A549 (cell line): ENCODE measurements around the gene NKD1. TPM values are rescaled to one million over a fixed set of nuclear protein-coding genes. Genes with fewer than 3 reads are reported as not detected.

Experiments
- ATAC-seq, 2 experiments: fragments of 200-7000 bp in 1 of 2; fragments of >200 bp in 1 of 2; cut with Nextera tagmentation in 1 of 2; cut with Tn5 transposase in 1 of 2; 3 replicates each; pipeline versions ENCODE4 v1.8.0 to v1.9.1; 2018 to 2020; ENCODE audit warnings: mild to moderate bottlenecking in 1 of 2, moderate library complexity in 1 of 2
- CTCF ChIA-PET: fragments of 300-600 bp; sonication (Branson Sonifier 250); formaldehyde crosslinking; extraction: SDS; loops from one replicate; lab custom pipeline; 2021; ENCODE audit warnings: antibody characterized with exemption, inconsistent platforms; lab: Yijun Ruan, JAX
- POLR2A ChIA-PET: fragments of 350-600 bp; formaldehyde crosslinking; extraction: SDS; loops from one replicate; lab custom pipeline; 2021; ENCODE audit warnings: antibody characterized with exemption, inconsistent platforms; lab: Yijun Ruan, JAX
- DNase-seq, 2 experiments: peaks; one replicate each; pipeline versions ENCODE4 v3.0.0 to v3.0.0-alpha.2; 2011 to 2016; ENCODE audit warnings: low read depth in 1 of 2, low spot score in 1 of 2
- FAIRE-seq: peaks from 2 replicates; lab custom pipeline; 2011; peaks lifted over from hg19 to GRCh38; lab: Jason Lieb, UNC
- H3K27ac ChIP-seq, 2 experiments: fragments of >200 bp; sonication (Bioruptor Twin); formaldehyde crosslinking; 3 replicates each; pipeline ENCODE4 v1.5.1; 2016 to 2017
- H3K4me1 ChIP-seq: fragments of >200 bp; sonication (Bioruptor Twin); formaldehyde crosslinking; 3 replicates; pipeline ENCODE4 v1.6.1; 2016
- H3K4me2 ChIP-seq: fragments of >200 bp; sonication (Bioruptor Twin); formaldehyde crosslinking; 3 replicates; pipeline ENCODE4 v1.6.1; 2016
- H3K4me3 ChIP-seq: fragments of >200 bp; sonication (Bioruptor Twin); formaldehyde crosslinking; 3 replicates; pipeline ENCODE4 v1.5.1; 2016
- H3K9me3 ChIP-seq: fragments of >200 bp; sonication (Bioruptor Twin); formaldehyde crosslinking; 3 replicates; pipeline ENCODE4 v1.6.1; 2016
- CBX2 ChIP-seq: fragments of 200-600 bp; sonication (generic); IDR thresholded peaks from 2 replicates; pipeline ENCODE4 v1.6.1; 2016; ENCODE audit warnings: low read depth, mild to moderate bottlenecking, borderline replicate concordance
- CHD2 ChIP-seq: fragments of 150-350 bp; IDR thresholded peaks from 2 replicates; pipeline ENCODE4 v1.6.1; 2014; ENCODE audit warnings: low read length; ENCODE audit not compliant: partially characterized antibody
- CHD4 ChIP-seq: fragments of 200-600 bp; sonication (generic); IDR thresholded peaks from 2 replicates; pipeline ENCODE4 v1.6.1; 2016; ENCODE audit warnings: antibody characterized with exemption, mild to moderate bottlenecking, borderline replicate concordance
- EHMT2 ChIP-seq: fragments of 200-600 bp; sonication (generic); IDR thresholded peaks from 2 replicates; pipeline ENCODE4 v1.6.1; 2016; ENCODE audit warnings: antibody characterized with exemption, low read depth, mild to moderate bottlenecking, moderate library complexity
- ESRRA ChIP-seq: fragments of 150-350 bp; IDR thresholded peaks from 2 replicates; pipeline ENCODE4 v1.6.1; 2014; ENCODE audit warnings: mild to moderate bottlenecking, low read length, borderline replicate concordance
- FOSL2 ChIP-seq, 2 experiments: fragments of 450-650 bp in 1 of 2; fragments of >200 bp in 1 of 2; sonication (Bioruptor Twin) in 1 of 2; formaldehyde crosslinking; IDR thresholded peaks; 2 replicates each; pipeline versions ENCODE4 v1.5.0 to v1.6.1; 2016 to 2020; ENCODE audit warnings: mild to moderate bottlenecking in 1 of 2, moderate library complexity in 1 of 2
- FOXS1 ChIP-seq: fragments of 250-450 bp; sonication (Bioruptor Pico); IDR thresholded peaks from 2 replicates; pipeline ENCODE4 v1.5.0; 2020; ENCODE audit warnings: mild to moderate bottlenecking, moderate library complexity
- GATA3 ChIP-seq: IDR thresholded peaks from 2 replicates; pipeline ENCODE4 v1.6.1; 2012; ENCODE audit warnings: borderline replicate concordance
- HOXB5 ChIP-seq: fragments of 250-450 bp; sonication (Bioruptor Pico); IDR thresholded peaks from 2 replicates; pipeline ENCODE4 v1.5.0; 2020; ENCODE audit warnings: mild to moderate bottlenecking, moderate library complexity
- KDM1A ChIP-seq: fragments of 200-600 bp; sonication (generic); IDR thresholded peaks from 2 replicates; pipeline ENCODE4 v1.6.1; 2016; ENCODE audit warnings: low read depth, mild to moderate bottlenecking
- MAFK ChIP-seq: fragments of 450-650 bp; IDR thresholded peaks from 2 replicates; pipeline ENCODE4 v1.6.1; 2014; ENCODE audit not compliant: partially characterized antibody
- NR3C1 ChIP-seq: fragments of >200 bp; sonication (Bioruptor Twin); formaldehyde crosslinking; IDR thresholded peaks from 3 replicates; pipeline ENCODE4 v1.6.1; 2017
- RCOR1 ChIP-seq: fragments of 150-350 bp; IDR thresholded peaks from 2 replicates; pipeline ENCODE4 v1.6.1; 2014; ENCODE audit warnings: antibody characterized with exemption, low read length, low read depth
- RFX5 ChIP-seq: fragments of 450-650 bp; IDR thresholded peaks from 2 replicates; pipeline ENCODE4 v1.7.1; 2014; ENCODE audit warnings: antibody characterized with exemption, mild to moderate bottlenecking, moderate library complexity
- TFCP2L1 ChIP-seq: fragments of 250-450 bp; sonication (Bioruptor Pico); IDR thresholded peaks from 2 replicates; pipeline ENCODE4 v1.5.0; 2021; ENCODE audit warnings: mild to moderate bottlenecking
- TP53 ChIP-seq: fragments of 250-450 bp; sonication (Bioruptor Pico); IDR thresholded peaks from 2 replicates; pipeline ENCODE4 v1.5.0; 2021; ENCODE audit warnings: mild to moderate bottlenecking, moderate library complexity
- ZFP36 ChIP-seq: fragments of 450-650 bp; IDR thresholded peaks from 2 replicates; pipeline ENCODE4 v1.6.1; 2014; ENCODE audit warnings: borderline replicate concordance; ENCODE audit not compliant: partially characterized antibody
- ZSCAN20 ChIP-seq: fragments of 250-450 bp; sonication (Bioruptor Pico); IDR thresholded peaks from 2 replicates; pipeline ENCODE4 v1.8.0; 2022; ENCODE audit warnings: mild to moderate bottlenecking, moderate library complexity
- WGBS: methylation state at CpG from one replicate; pipeline ENCODE4 v1.1.6; 2017; ENCODE audit errors: missing lambda C conversion rate; 5-methylcytosine and 5-hydroxymethylcytosine counted together
- polyA plus RNA-seq, 4 experiments: library from polyadenylated mRNA; depleted of rRNA in 3 of 4; stranded (reverse); fragments of >200 nt; fragmentation: RNase III in 1 of 4; extraction: RNeasy Plus Mini Kit Qiagen cat#74134 plus additional on column Dnase treatment in 1 of 4; gene quantifications; 2 replicates in 3 of 4; 3 replicates in 1 of 4; pipeline ENCODE4 v1.2.3, GENCODE V29; 2011 to 2017
- TF ChIP-seq, protein P1 (sequence below): IDR thresholded peaks from 2 replicates; pipeline ENCODE4 v1.6.1; 2012; ENCODE audit warnings: low read depth, borderline replicate concordance
- TF ChIP-seq, protein P2 (sequence below): IDR thresholded peaks from 2 replicates; pipeline ENCODE4 v1.6.1; 2012

Gene NKD1
- polyA plus RNA-seq, 2 of the 4 experiments (the other 2 are of a cell fraction) = 0.10 to 0.19 TPM

DNA sequence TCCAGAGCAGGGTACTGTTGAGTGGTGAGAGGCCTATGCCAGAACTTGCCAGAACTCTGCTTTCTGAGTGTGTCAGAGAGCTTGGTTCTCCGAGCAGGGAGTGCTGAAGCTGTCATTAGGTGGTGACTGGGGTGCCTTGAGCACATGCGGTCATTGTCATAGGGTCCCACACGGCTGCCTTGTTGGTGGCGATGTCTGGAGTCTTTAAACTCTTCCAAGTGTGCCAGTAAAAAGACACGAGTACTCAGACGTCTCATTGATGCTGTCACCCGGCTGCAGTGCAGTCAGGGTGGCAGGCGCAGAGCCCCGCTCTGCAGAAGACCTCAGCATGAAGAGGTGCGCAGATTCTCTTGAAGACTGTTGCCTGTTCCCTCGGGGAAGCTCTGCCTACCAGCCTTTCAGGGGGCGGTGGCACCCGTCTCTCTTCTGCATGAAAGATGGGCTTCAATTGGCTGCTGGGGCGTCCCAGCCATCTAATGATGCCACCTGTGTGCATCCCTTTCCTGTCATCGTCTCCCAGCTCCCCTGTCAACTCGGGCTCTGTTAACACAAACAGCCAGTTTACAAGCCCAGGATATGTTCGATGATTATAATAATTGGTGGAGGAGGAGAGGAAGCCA lies 58.3 kb downstream of the NKD1 start (continued):
- TF ChIP-seq ESRRA = no peak

DNA sequence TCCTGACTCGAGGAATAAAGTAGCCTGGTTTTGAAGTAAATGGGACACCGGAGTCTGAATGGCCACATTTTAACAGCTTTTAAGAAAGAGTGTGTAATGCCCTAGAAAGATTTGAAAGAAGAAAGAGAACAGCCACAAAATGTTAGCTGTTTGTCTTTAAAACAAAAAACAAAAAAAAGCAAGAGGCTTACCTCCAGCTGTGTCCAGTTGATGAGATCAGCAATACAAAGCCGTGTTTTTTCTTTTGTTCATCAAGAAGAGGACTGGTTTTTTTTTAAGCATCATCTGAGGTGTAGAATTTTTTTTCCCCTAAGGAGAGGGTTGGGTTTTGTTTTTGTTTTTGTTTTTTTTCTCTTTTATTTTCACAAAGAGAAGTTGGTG lies 58.8 kb downstream of the NKD1 start:
- H3K4me1 ChIP-seq = no peaks in the 10 kb centered on the region
- H3K4me2 ChIP-seq = no peak overlapping the region
- DNase-seq = no peak
- H3K27ac ChIP-seq = no peak overlapping the region
- H3K4me3 ChIP-seq = no peak overlapping the region
- TF ChIP-seq TP53 (no peak), TFCP2L1 (CRISPR knock-in tag) (no peak), CHD2 (no peak), FOXS1 (CRISPR knock-in tag) (no peak), KDM1A (no peak), CBX2 (no peak)
- POLR2A ChIA-PET = no interaction called here
- no peak for FAIRE-seq
- 29% methylated on average over 3 of the region's 3 CpGs for WGBS
- H3K9me3 ChIP-seq = no peaks in the 10 kb centered on the region
- CTCF ChIA-PET = interaction anchor here (0.9 to 1.3 kb wide), 2 partner anchors 13 to 582 kb away, joined by 3 to 4 read pairs; partner anchors contain the start of gene CNEP1R1
- ATAC-seq = no peak

DNA sequence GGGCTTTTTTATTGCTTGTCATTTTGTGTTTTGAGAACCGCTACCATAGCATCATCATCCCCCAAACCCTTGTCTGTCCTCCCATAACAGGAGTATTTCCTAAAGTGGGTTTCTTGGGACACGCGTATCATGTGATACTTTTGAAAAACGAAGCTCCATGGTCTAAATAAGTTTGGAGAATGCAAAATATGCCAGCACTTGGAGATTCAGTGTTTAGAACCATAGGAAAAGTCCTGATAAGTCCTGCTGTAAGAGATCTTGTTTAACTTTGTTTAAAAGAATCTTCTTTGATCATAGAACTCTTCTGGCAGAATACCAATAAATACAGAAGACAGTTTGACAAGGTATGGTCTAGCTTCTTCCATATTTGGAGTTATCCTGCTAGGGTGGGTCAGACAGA lies 59.3 kb downstream of the NKD1 start:
- Histone ChIP-seq H3K4me2 (no peak overlapping the region), H3K4me3 (no peak overlapping the region), H3K4me1 (no peaks in the 10 kb centered on the region), H3K27ac (no peak overlapping the region), H3K9me3 (no peaks in the 10 kb centered on the region)
- WGBS = 64% methylated on average over 4 of the region's 4 CpGs
- CTCF ChIA-PET = interaction anchor here (0.9 to 1.3 kb wide), 2 partner anchors 13 to 583 kb away, joined by 3 to 4 read pairs; partner anchors contain the start of gene CNEP1R1
- TF ChIP-seq RFX5 (no peak), EHMT2 (no peak), RCOR1 (no peak), HOXB5 (CRISPR knock-in tag) (no peak), GATA3 (no peak)
- TF ChIP-seq, protein P1, sequence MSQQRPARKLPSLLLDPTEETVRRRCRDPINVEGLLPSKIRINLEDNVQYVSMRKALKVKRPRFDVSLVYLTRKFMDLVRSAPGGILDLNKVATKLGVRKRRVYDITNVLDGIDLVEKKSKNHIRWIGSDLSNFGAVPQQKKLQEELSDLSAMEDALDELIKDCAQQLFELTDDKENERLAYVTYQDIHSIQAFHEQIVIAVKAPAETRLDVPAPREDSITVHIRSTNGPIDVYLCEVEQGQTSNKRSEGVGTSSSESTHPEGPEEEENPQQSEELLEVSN = no peak
- FAIRE-seq (no peak), DNase-seq (no peak), ATAC-seq (no peak)
- POLR2A ChIA-PET = no interaction called here

DNA sequence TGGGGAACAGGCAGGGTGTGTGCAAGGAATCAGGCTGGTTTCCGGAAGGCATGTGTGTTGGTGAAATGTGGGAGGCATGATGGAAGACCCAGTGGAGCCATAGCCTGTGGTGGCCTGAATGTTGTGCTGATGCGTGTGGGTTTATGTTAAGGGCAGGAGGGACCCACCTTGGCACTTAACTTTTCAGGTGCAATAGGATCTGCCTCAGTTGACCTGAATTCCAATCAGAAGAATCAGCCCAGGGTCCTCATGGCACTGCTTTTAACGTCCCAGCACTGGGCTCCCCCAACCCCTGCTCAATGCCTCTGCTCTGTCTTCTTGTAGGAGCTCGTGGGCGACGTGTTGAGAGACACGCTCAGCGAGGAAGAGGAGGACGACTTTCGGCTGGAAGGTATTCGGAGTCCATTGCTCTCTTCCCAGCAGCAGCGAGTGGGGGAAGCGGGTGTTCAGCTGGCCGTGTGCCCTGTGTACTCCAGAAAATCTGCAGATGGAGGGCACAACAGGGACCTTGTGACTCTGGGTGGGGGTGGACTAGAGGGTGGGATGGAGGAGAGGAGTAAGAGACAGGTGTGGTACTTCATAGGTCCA lies 59.9 kb downstream of the NKD1 start:
- FAIRE-seq (no peak), DNase-seq (no peak), ATAC-seq (no peak)
- H3K9me3 ChIP-seq = no peaks in the 10 kb centered on the region
- H3K4me3 ChIP-seq = no peak overlapping the region
- ChIA-PET CTCF (interaction anchor here (1.3 kb wide), 1 partner anchor 14 kb away, joined by 4 read pairs; no protein-coding TSS in a partner anchor), POLR2A (no interaction called here)
- H3K4me1 ChIP-seq = no peaks in the 10 kb centered on the region
- TF ChIP-seq, protein P2, sequence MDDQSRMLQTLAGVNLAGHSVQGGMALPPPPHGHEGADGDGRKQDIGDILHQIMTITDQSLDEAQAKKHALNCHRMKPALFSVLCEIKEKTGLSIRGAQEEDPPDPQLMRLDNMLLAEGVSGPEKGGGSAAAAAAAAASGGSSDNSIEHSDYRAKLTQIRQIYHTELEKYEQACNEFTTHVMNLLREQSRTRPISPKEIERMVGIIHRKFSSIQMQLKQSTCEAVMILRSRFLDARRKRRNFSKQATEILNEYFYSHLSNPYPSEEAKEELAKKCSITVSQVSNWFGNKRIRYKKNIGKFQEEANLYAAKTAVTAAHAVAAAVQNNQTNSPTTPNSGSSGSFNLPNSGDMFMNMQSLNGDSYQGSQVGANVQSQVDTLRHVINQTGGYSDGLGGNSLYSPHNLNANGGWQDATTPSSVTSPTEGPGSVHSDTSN = no peak
- TF ChIP-seq ZFP36 (no peak), ZSCAN20 (no peak), CHD4 (no peak), FOSL2 (IDR thresholded peaks at IDR 0.05) (no peak), FOSL2 (CRISPR knock-in tag; IDR thresholded peaks at IDR 0.05) (no peak), NR3C1 (no peak), FOXS1 (CRISPR knock-in tag) (no peak), MAFK (no peak)
- no peak overlapping the region for H3K27ac ChIP-seq
- WGBS = 63% methylated on average over 13 of the region's 14 CpGs
- no peak overlapping the region for H3K4me2 ChIP-seq
